Gastrocnemius medialis (tissue), 4 donors: ENCODE results near the gene SLC1A4.

Source experiments
- POLR2A ChIP-seq, 2 donors: fragments of 450-650 bp; IDR thresholded peaks; one replicate each; pipeline ENCODE4 v1.6.1; 2017; ENCODE audit warnings: antibody characterized with exemption in 2 of 2, mild to moderate bottlenecking in 2 of 2, moderate library complexity in 2 of 2
- TF ChIP-seq, protein P1 (sequence below), 5 experiments: fragments of 450-650 bp in 3 of 5; fragments of 200-600 bp in 2 of 5; sonication (generic) in 2 of 5; IDR thresholded peaks in 4 of 5; conservative IDR thresholded peaks in 1 of 5; 1 replicate in 4 of 5; 2 replicates in 1 of 5; pipeline ENCODE4 v1.5.1; 2016 to 2019; ENCODE audit warnings: antibody characterized with exemption in 5 of 5, mild to moderate bottlenecking in 3 of 5, moderate library complexity in 3 of 5

DNA sequence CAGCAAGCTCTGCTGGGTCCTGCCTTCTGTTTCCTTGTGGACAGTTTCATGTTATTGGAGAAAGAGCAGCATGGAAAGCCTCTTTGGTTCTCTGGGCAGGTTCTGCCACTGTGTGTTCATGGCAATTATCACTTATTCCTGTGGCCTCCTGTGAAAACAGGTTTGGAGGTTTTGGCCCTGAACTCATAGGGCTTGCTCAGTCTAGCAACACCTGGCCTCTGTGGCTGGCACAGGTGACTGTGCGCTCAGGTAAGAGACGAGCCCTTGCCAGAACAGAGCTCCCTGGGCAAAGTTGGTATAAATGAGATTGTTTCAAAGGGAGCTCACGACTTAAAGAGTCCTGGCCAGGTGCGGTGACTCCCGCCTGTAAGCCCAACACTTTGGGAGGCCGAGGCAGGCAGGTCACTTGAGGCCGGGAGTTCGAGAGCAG, 72.7 kb downstream of the SLC1A4 start:
- TF ChIP-seq, protein P1, sequence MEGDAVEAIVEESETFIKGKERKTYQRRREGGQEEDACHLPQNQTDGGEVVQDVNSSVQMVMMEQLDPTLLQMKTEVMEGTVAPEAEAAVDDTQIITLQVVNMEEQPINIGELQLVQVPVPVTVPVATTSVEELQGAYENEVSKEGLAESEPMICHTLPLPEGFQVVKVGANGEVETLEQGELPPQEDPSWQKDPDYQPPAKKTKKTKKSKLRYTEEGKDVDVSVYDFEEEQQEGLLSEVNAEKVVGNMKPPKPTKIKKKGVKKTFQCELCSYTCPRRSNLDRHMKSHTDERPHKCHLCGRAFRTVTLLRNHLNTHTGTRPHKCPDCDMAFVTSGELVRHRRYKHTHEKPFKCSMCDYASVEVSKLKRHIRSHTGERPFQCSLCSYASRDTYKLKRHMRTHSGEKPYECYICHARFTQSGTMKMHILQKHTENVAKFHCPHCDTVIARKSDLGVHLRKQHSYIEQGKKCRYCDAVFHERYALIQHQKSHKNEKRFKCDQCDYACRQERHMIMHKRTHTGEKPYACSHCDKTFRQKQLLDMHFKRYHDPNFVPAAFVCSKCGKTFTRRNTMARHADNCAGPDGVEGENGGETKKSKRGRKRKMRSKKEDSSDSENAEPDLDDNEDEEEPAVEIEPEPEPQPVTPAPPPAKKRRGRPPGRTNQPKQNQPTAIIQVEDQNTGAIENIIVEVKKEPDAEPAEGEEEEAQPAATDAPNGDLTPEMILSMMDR (IDR thresholded peaks at IDR 0.05 in 4 of 5, conservative IDR thresholded peaks at IDR 0.05 in 1 of 5), result no peak
- TF ChIP-seq POLR2A (IDR thresholded peaks at IDR 0.05), result no peak
